SK-N-SH treated with all-trans-retinoic acid at 6 μM for 48 hours (cell line): ENCODE measurements around the gene TSNAX.

ENCODE experiments used
- ATAC-seq: fragments of 200-7000 bp; cut with Tn5 transposase; 3 replicates; pipeline ENCODE4 v1.9.1; 2020; ENCODE audit warnings: mild to moderate bottlenecking, moderate library complexity
- ARNTL ChIP-seq: fragments of 450-650 bp; formaldehyde crosslinking; IDR thresholded peaks from 2 replicates; pipeline ENCODE4 v1.5.0; 2020; ENCODE audit warnings: low read depth, mild to moderate bottlenecking, moderate library complexity, borderline replicate concordance
- BACH2 ChIP-seq: fragments of 250-450 bp; sonication (Bioruptor Pico); IDR thresholded peaks from 2 replicates; pipeline ENCODE4 v1.9.0; 2021; ENCODE audit warnings: mild to moderate bottlenecking, borderline replicate concordance
- CREB5 ChIP-seq: fragments of 250-450 bp; sonication (Bioruptor Pico); IDR thresholded peaks from 2 replicates; pipeline ENCODE4 v1.5.1; 2020; ENCODE audit warnings: low read depth, mild to moderate bottlenecking, moderate library complexity
- CSDC2 ChIP-seq: fragments of 250-450 bp; sonication (Bioruptor Pico); IDR thresholded peaks from 2 replicates; pipeline ENCODE4 v1.5.0; 2020; ENCODE audit warnings: mild to moderate bottlenecking, moderate library complexity
- CSRNP3 ChIP-seq: fragments of 250-450 bp; sonication (Bioruptor Pico); IDR thresholded peaks from 2 replicates; pipeline ENCODE4 v1.5.1; 2021; ENCODE audit warnings: mild to moderate bottlenecking, moderate library complexity
- ESRRG ChIP-seq: fragments of 250-450 bp; sonication (Bioruptor Pico); IDR thresholded peaks from 2 replicates; pipeline ENCODE4 v1.6.1; 2021; ENCODE audit warnings: mild to moderate bottlenecking
- GLIS3 ChIP-seq: fragments of 250-450 bp; sonication (Bioruptor Pico); IDR thresholded peaks from 2 replicates; pipeline ENCODE4 v1.5.0; 2020; ENCODE audit warnings: mild to moderate bottlenecking, moderate library complexity
- ISL1 ChIP-seq: fragments of 250-450 bp; sonication (Bioruptor Pico); IDR thresholded peaks from 2 replicates; pipeline ENCODE4 v2.1.2; 2022; ENCODE audit warnings: mild to moderate bottlenecking, moderate library complexity
- PATZ1 ChIP-seq: fragments of 250-450 bp; sonication (Bioruptor Pico); IDR thresholded peaks from 2 replicates; pipeline ENCODE4 v1.8.0; 2020; ENCODE audit warnings: mild to moderate bottlenecking, moderate library complexity, borderline replicate concordance
- POU6F1 ChIP-seq: fragments of 250-450 bp; sonication (Bioruptor Pico); IDR thresholded peaks from 2 replicates; pipeline ENCODE4 v1.8.0; 2021; ENCODE audit warnings: low read depth, mild to moderate bottlenecking, moderate library complexity, borderline replicate concordance
- PPARA ChIP-seq: fragments of 250-450 bp; sonication (Bioruptor Pico); IDR thresholded peaks from 2 replicates; pipeline ENCODE4 v1.5.0; 2020; ENCODE audit warnings: mild to moderate bottlenecking, borderline replicate concordance
- RARB ChIP-seq: fragments of 250-450 bp; sonication (Bioruptor Pico); IDR thresholded peaks from 2 replicates; pipeline ENCODE4 v1.8.0; 2021; ENCODE audit warnings: mild to moderate bottlenecking, moderate library complexity
- SNAI2 ChIP-seq: fragments of 250-450 bp; sonication (Bioruptor Pico); IDR thresholded peaks from 2 replicates; pipeline ENCODE4 v1.5.0; 2020; ENCODE audit warnings: mild to moderate bottlenecking, moderate library complexity
- TCF4 ChIP-seq: fragments of 250-450 bp; sonication (Bioruptor Pico); IDR thresholded peaks from 2 replicates; pipeline ENCODE4 v1.8.0; 2021; ENCODE audit warnings: mild to moderate bottlenecking, moderate library complexity, borderline replicate concordance
- TOX ChIP-seq: fragments of 250-450 bp; sonication (Bioruptor Pico); IDR thresholded peaks from 2 replicates; pipeline ENCODE4 v1.8.0; 2021; ENCODE audit warnings: mild to moderate bottlenecking, moderate library complexity, borderline replicate concordance
- TSHZ2 ChIP-seq: fragments of 250-450 bp; sonication (Bioruptor Pico); IDR thresholded peaks from 2 replicates; pipeline ENCODE4 v1.5.0; 2020; ENCODE audit warnings: mild to moderate bottlenecking, moderate library complexity
- ZC3H10 ChIP-seq: fragments of 250-450 bp; sonication (Bioruptor Pico); IDR thresholded peaks from 2 replicates; pipeline ENCODE4 v1.5.1; 2021; ENCODE audit warnings: mild to moderate bottlenecking, moderate library complexity
- ZFP3 ChIP-seq: fragments of 250-450 bp; sonication (Bioruptor Pico); IDR thresholded peaks from 2 replicates; pipeline ENCODE4 v1.5.0; 2020; ENCODE audit warnings: mild to moderate bottlenecking, moderate library complexity
- ZFP30 ChIP-seq: fragments of 450-650 bp; formaldehyde crosslinking; IDR thresholded peaks from 2 replicates; pipeline ENCODE4 v1.5.0; 2022; ENCODE audit warnings: mild to moderate bottlenecking, moderate library complexity
- ZNF70 ChIP-seq: fragments of 450-650 bp; formaldehyde crosslinking; IDR thresholded peaks from 2 replicates; pipeline ENCODE4 v1.5.0; 2020; ENCODE audit warnings: mild to moderate bottlenecking, moderate library complexity
- ZNF8 ChIP-seq: fragments of 450-650 bp; formaldehyde crosslinking; IDR thresholded peaks from 2 replicates; pipeline ENCODE4 v1.5.0; 2020; ENCODE audit warnings: mild to moderate bottlenecking, moderate library complexity

The TSNAX gene

GRCh38 chr1:231594749-231595148 is 66.3 kb downstream of the TSNAX start:
- ATAC-seq: no peak
- no peak for TF ChIP-seq ZFP3 (CRISPR knock-in tag)
- no peak for TF ChIP-seq ARNTL
- TF ChIP-seq POU6F1: no peak
- no peak for TF ChIP-seq CSRNP3 (CRISPR knock-in tag)
- TF ChIP-seq ZNF8: no peak
- TF ChIP-seq ISL1 (CRISPR knock-in tag): no peak
- TF ChIP-seq ZFP30 (CRISPR knock-in tag): no peak
- TF ChIP-seq GLIS3 (CRISPR knock-in tag): no peak
- TF ChIP-seq TOX (CRISPR knock-in tag): no peak
- TF ChIP-seq TSHZ2 (CRISPR knock-in tag): no peak

- TF ChIP-seq ZC3H10 (CRISPR knock-in tag): no peak
- TF ChIP-seq ZNF70 (CRISPR knock-in tag): no peak
- TF ChIP-seq TSHZ2 (CRISPR knock-in tag): no peak
- TF ChIP-seq ZFP3 (CRISPR knock-in tag): no peak
- TF ChIP-seq TCF4: no peak
- TF ChIP-seq BACH2 (CRISPR knock-in tag): no peak
- no peak for TF ChIP-seq CSRNP3 (CRISPR knock-in tag)
- no peak for TF ChIP-seq ZFP30 (CRISPR knock-in tag)
- no peak for TF ChIP-seq POU6F1
- no peak for TF ChIP-seq CSDC2 (CRISPR knock-in tag)
- TF ChIP-seq PPARA (CRISPR knock-in tag): no peak
- no peak for TF ChIP-seq SNAI2
- no peak for TF ChIP-seq ESRRG (CRISPR knock-in tag)
- TF ChIP-seq ARNTL: no peak
- TF ChIP-seq GLIS3 (CRISPR knock-in tag): no peak
- no peak for TF ChIP-seq CREB5 (CRISPR knock-in tag)
- TF ChIP-seq RARB (CRISPR knock-in tag): no peak
- no peak for TF ChIP-seq PATZ1 (CRISPR knock-in tag)
- ATAC-seq: no peak
These were observed 67.9 kb downstream of the TSNAX start for GRCh38 chr1:231596337-231596791.
